Activated CD4-positive, alpha-beta T cell treated with anti-CD3 and anti-CD28 coated beads, Interleukin-2, amount 50 U/mL, for 24 hours (primary cell): ENCODE results near the gene CYB561A3.

Experiments used
- DNase-seq, 2 donors: peaks; one replicate each; pipeline ENCODE4 v3.0.0-alpha.2; 2020; ENCODE audit warnings: low read depth in 1 of 2, low spot score in 1 of 2

CYB561A3 gene

GRCh38 chr11:61329871-61330270 is 31.8 kb downstream of the CYB561A3 start:
- no peak for DNase-seq

GRCh38 chr11:61328351-61328750 is 33.3 kb downstream of the CYB561A3 start:
- no peak for DNase-seq

- DNase-seq, result no peak
Observed at GRCh38 chr11:61327669-61328071, 34.0 kb downstream of the CYB561A3 start.

GRCh38 chr11:61325649-61326414 is 35.9 kb downstream of the CYB561A3 start:
- no peak for DNase-seq

- DNase-seq, result no peak
Observed at GRCh38 chr11:61315260-61315659, 46.4 kb downstream of the CYB561A3 start.

GRCh38 chr11:61310749-61311148 is 50.9 kb downstream of the CYB561A3 start:
- DNase-seq, result no peak

GRCh38 chr11:61309739-61310138 is 51.9 kb downstream of the CYB561A3 start:
- DNase-seq, result no peak

- no peak for DNase-seq
Observed at GRCh38 chr11:61309141-61309540, 52.5 kb downstream of the CYB561A3 start.

GRCh38 chr11:61307354-61307753 is 54.3 kb downstream of the CYB561A3 start:
- DNase-seq, result no peak

GRCh38 chr11:61306221-61306620 is 55.5 kb downstream of the CYB561A3 start:
- no peak for DNase-seq

- no peak for DNase-seq
Observed at GRCh38 chr11:61305417-61305816, 56.3 kb downstream of the CYB561A3 start.

GRCh38 chr11:61303725-61304124 is 58.0 kb downstream of the CYB561A3 start:
- DNase-seq, result no peak

GRCh38 chr11:61302550-61302949 is 59.1 kb downstream of the CYB561A3 start:
- DNase-seq, result no peak
